Activated naive CD8-positive, alpha-beta T cell treated with anti-CD3 and anti-CD28 coated beads, Interleukin-2, amount 10 ng/mL, durations not matched to agents 7 days and 5 days (primary cell): ENCODE data around the gene GEMIN5. TPM values are rescaled to one million over a fixed set of nuclear protein-coding genes. Genes with fewer than 3 reads are reported as not detected.

ENCODE experiments used
- ATAC-seq: fragments of 150-1000 bp; cut with Tn5 transposase; one replicate; pipeline ENCODE4 v1.10.0; 2021; ENCODE audit warnings: low read depth, moderate library complexity
- POLR2A ChIA-PET: fragments of 350-600 bp; sonication (Branson Sonifier 250); formaldehyde crosslinking; loops from one replicate; lab custom pipeline; 2021; ENCODE audit warnings: antibody characterized with exemption; lab: Charles Lee
- DNase-seq: peaks from one replicate; pipeline ENCODE4 v3.0.0; 2021
- H3K27ac Mint-ChIP-seq: one replicate; pipeline ENCODE4 v1.8.0; 2022; ENCODE audit warnings: mild to moderate bottlenecking, mixed read lengths
- H3K27me3 Mint-ChIP-seq: one replicate; pipeline ENCODE4 v1.8.0; 2022; ENCODE audit warnings: mild to moderate bottlenecking, moderate library complexity, mixed read lengths
- H3K36me3 Mint-ChIP-seq: one replicate; pipeline ENCODE4 v1.8.0; 2021; ENCODE audit warnings: mild to moderate bottlenecking, mixed read lengths
- H3K4me1 Mint-ChIP-seq: one replicate; pipeline ENCODE4 v1.8.0; 2021; ENCODE audit warnings: mixed read lengths
- H3K4me3 Mint-ChIP-seq: one replicate; pipeline ENCODE4 v1.8.0; 2022; ENCODE audit warnings: mild to moderate bottlenecking, moderate library complexity, mixed read lengths
- H3K9me3 Mint-ChIP-seq: one replicate; pipeline ENCODE4 v1.8.0; 2021; ENCODE audit warnings: mixed read lengths
- total RNA-seq, 2 experiments: library from RNA; stranded (reverse); gene quantifications; one replicate each; pipeline ENCODE4 v1.2.3, GENCODE V29; 2021

The GEMIN5 gene
- total RNA-seq, 2 experiments from 2014 or later: 13.8 to 15.7 TPM

DNA sequence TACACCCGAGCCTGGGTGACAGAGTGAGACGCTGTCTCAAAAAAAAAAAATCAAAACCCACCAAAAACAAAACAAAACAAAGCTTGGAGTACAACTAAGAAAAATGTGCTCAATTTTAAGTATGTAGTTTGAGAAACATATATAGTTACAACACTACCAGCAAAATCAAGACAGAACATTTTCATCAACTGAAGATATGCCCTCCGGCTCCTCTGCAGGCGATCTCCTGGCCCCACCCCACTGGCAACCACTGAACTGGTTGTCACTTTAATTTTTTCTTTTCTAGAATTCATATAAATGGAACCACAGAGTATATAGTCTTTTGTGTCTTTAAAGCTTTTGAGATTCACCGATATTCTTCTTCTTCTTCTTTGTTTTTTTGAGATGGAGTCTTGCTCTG is 44.6 kb downstream of the GEMIN5 start:
- H3K36me3 Mint-ChIP-seq: peaks cover 40% of the 10 kb centered on the region
- H3K27me3 Mint-ChIP-seq: no peaks in the 10 kb centered on the region
- DNase-seq (no peak), ATAC-seq (no peak)
- H3K9me3 Mint-ChIP-seq: no peaks in the 10 kb centered on the region
- H3K27ac Mint-ChIP-seq: no peak overlapping the region
- H3K4me1 Mint-ChIP-seq: peaks cover 1% of the 10 kb centered on the region
- POLR2A ChIA-PET: no interaction called here
- H3K4me3 Mint-ChIP-seq: no peak overlapping the region

DNA sequence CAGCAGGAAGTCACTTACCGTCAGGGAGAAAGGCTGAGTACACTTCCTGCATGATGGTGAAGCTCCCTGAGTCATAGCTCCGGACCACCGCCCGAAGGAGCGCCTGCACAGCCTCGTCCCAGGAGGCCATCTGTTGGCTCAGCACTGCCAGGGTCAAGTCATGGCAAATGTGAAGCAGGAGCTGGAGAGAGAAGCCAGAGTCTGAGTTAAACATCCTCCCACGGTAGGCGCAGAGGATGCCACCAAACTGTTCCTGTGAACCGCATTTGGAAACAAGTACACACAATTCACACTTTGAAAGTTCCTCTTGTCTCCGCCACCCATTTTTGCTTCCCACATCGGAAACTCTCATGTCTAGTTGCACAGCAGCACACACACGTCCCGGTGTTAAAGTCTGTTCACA is 45.6 kb downstream of the GEMIN5 start:
- Mint-ChIP-seq H3K27ac (no peak overlapping the region), H3K9me3 (no peaks in the 10 kb centered on the region), H3K36me3 (peaks cover 45% of the 10 kb centered on the region), H3K4me1 (peaks cover 1% of the 10 kb centered on the region), H3K4me3 (no peak overlapping the region), H3K27me3 (no peaks in the 10 kb centered on the region)
- ATAC-seq: no peak
- DNase-seq: no peak
- POLR2A ChIA-PET: no interaction called here

DNA sequence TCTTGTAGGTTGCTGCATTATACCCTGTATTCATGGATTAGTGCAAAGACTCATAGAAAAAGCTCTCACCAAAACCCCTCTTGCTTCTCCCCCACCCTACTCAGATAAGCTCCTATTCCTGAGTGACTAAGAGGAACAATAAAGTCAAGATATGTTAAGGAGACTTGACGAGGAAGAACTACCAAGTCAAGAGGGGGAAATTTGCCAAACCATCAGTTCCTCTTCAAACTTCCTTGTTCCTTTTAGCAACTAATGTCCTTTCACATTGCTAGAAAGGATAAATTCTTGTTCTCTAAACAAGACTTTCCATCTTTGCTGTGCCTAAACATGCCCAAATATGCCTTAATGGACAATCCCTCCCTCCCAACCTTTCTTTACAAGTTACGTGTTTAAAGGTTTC is 52.6 kb downstream of the GEMIN5 start:
- POLR2A ChIA-PET: no interaction called here
- no peaks in the 10 kb centered on the region for H3K4me1 Mint-ChIP-seq
- no peaks in the 10 kb centered on the region for H3K27me3 Mint-ChIP-seq
- H3K36me3 Mint-ChIP-seq: peaks cover 83% of the 10 kb centered on the region
- H3K27ac Mint-ChIP-seq: no peak overlapping the region
- H3K4me3 Mint-ChIP-seq: no peak overlapping the region
- DNase-seq (no peak), ATAC-seq (no peak)
- peaks cover 20% of the 10 kb centered on the region for H3K9me3 Mint-ChIP-seq

DNA sequence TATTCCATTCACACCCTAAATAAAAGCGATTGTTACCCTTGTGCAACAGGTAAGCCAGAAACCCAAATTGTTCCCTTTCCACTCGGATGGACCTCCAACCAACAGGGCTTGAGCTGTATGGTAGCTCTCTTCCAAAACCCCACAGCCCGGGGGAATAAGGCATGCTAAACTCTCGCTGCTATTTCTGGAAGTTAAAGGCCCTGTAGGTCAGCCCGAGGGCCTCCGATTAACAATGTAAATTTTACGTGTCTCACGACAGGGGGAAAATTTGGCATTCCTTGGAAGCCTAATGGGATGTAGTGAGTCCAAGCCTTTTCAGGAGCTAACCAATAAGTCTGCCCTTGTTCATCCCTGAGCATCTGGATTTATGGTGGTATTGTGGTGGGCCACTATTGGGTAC is 53.6 kb downstream of the GEMIN5 start:
- H3K36me3 Mint-ChIP-seq: peaks cover 86% of the 10 kb centered on the region
- H3K4me1 Mint-ChIP-seq: no peaks in the 10 kb centered on the region
- peaks cover 20% of the 10 kb centered on the region for H3K9me3 Mint-ChIP-seq
- no peak overlapping the region for H3K4me3 Mint-ChIP-seq
- POLR2A ChIA-PET: no interaction called here
- H3K27me3 Mint-ChIP-seq: no peaks in the 10 kb centered on the region
- no peak for DNase-seq
- no peak for ATAC-seq
- no peak overlapping the region for H3K27ac Mint-ChIP-seq

DNA sequence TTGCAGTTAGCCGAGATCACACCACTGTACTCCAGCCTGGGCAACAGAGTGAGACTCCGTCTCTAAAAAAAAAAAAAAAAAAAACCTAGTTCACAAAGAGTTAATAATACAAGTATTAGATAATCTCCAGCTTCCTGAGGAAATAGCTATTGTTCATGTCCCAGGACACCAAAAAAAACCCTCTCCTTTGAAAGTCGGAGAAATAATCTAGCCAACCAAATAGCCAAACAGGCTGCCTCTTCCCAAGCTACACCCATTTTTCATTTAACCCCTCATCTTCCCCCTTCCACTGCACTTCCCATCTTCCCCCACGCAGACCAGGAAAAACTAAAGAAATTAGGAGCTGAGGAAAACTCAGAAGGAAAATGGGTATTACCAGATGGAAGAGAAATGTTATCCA is 56.0 kb downstream of the GEMIN5 start:
- Mint-ChIP-seq H3K9me3 (peaks cover 25% of the 10 kb centered on the region), H3K36me3 (peaks cover 86% of the 10 kb centered on the region), H3K27ac (no peak overlapping the region), H3K4me1 (no peaks in the 10 kb centered on the region), H3K27me3 (no peaks in the 10 kb centered on the region), H3K4me3 (no peak overlapping the region)
- ATAC-seq (no peak), DNase-seq (no peak)
- POLR2A ChIA-PET: no interaction called here

DNA sequence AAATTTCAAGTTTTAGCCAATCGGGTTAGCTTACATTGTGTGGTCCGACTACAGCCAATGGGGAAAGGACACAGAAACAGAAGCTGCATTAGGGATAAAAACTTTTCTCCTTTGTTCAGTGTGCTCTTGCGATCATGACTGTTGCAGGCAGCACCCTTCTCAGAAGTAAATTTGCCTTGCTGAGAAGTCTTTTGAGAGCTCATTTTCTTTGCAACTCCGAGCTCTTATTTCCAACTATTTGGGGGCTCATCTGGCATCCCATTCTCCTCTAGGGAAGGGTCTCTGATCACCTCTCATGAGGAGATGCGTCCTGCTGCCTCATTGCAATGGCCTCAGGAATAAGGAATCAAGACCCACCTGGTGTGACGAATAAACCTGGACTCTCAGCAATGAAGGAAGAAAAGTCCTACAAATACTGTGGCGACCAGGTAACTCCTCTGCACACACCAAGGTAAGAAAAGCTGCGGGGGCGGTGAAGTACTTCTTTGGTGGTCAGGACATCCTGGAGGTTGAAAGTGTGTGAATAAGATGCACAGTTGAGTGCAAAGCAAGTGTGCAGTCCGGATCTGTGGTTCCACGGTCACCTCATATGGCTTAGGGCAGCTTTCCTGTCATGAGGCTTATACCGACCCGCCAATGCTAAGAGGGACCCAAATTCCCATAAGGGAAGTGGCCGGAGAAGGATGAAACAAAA is 59.2 kb downstream of the GEMIN5 start:
- Mint-ChIP-seq H3K27ac (no peak overlapping the region), H3K36me3 (peaks cover 82% of the 10 kb centered on the region)
- POLR2A ChIA-PET: no interaction called here

DNA sequence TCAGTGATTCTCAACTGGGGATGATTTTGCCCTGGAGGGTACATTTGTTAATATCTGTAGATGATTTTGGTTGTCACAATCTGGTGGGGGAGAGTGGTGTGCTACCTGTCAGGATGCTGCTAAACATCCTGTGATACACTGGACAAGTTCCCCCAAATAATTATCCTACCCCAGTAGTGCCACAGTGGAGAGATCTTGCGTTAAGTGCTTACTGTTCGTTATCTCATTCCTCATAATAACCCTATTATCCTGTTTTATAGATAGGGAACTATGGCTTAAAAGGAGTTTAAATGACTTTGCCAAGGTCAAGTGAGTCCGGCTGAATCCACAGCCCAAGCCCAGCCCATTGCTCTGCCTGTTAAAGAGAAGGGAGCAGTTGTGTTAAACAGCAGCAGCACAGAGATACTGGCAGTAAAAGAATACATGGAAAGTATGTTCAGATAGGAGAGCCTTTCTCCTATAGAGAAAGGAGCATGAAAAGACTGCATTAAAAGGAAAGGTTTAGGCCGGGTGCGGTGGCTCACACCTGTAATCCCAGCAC is 64.2 kb downstream of the GEMIN5 start:
- H3K27ac Mint-ChIP-seq: no peak overlapping the region
- no peak overlapping the region for H3K4me3 Mint-ChIP-seq
- ATAC-seq (no peak), DNase-seq (no peak)
- no peaks in the 10 kb centered on the region for H3K27me3 Mint-ChIP-seq
- POLR2A ChIA-PET: no interaction called here
- H3K36me3 Mint-ChIP-seq: peaks cover 59% of the 10 kb centered on the region
- peaks cover 12% of the 10 kb centered on the region for H3K9me3 Mint-ChIP-seq
- no peaks in the 10 kb centered on the region for H3K4me1 Mint-ChIP-seq

More for the DNA sequence above, 59.2 kb downstream of the GEMIN5 start:
- Mint-ChIP-seq H3K4me1 (no peaks in the 10 kb centered on the region), H3K9me3 (peaks cover 18% of the 10 kb centered on the region), H3K4me3 (no peak overlapping the region), H3K27me3 (no peaks in the 10 kb centered on the region)
- DNase-seq: no peak
- ATAC-seq: no peak

DNA sequence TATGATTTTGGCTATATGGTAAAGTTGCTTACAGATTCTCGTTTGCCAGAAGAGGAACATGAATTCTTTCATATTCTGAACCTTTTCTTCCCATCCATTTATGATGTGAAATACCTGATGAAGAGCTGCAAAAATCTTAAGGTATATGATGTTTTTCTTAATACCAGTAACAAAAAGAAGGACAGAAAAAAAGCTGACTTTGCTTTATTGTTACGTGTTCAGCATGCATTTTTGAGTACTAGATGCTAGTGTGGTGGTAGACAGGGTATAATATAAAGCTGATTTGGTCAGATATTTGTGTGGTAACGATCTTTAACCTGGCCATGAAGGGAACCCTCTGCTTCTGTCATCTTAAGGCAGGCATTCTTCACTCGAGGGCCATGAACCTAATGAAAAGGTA is 66.3 kb downstream of the GEMIN5 start:
- Mint-ChIP-seq H3K27ac (no peak overlapping the region), H3K4me3 (no peak overlapping the region), H3K4me1 (peaks cover 7% of the 10 kb centered on the region), H3K27me3 (no peaks in the 10 kb centered on the region), H3K9me3 (peaks cover 5% of the 10 kb centered on the region), H3K36me3 (peaks cover 46% of the 10 kb centered on the region)
- POLR2A ChIA-PET: no interaction called here
- ATAC-seq (no peak), DNase-seq (no peak)

DNA sequence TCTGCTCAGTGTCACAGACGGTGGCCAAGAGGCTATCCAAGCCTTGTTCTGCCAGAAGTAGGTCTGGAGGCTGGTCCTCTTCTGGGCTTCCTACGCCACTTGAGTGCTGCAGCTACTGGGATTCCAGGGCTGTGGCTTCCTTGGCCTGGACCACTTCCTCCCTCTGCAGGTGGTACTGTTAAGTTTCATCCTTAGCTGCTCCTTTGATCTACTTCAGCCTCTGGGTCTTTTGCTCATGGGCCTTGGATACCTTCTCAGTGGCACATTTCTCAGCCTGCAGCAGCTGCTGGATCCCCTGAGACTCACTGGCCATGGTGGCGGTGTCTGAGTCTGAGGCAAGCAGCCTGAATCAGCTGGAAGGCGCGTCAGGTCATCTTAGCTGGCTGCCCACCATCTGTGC is 69.3 kb downstream of the GEMIN5 start:
- Mint-ChIP-seq H3K4me1 (peaks cover 12% of the 10 kb centered on the region), H3K27ac (peak overlapping the region; percentile 0), H3K27me3 (no peaks in the 10 kb centered on the region), H3K36me3 (peaks cover 38% of the 10 kb centered on the region), H3K4me3 (no peak overlapping the region), H3K9me3 (no peaks in the 10 kb centered on the region)
- ATAC-seq: peak; percentile 50
- POLR2A ChIA-PET: interaction anchor here (0.6 to 1.0 kb wide), 2 partner anchors 55 to 218 kb away, joined by 4 to 5 read pairs; no protein-coding TSS in a partner anchor
- no peak for DNase-seq

DNA sequence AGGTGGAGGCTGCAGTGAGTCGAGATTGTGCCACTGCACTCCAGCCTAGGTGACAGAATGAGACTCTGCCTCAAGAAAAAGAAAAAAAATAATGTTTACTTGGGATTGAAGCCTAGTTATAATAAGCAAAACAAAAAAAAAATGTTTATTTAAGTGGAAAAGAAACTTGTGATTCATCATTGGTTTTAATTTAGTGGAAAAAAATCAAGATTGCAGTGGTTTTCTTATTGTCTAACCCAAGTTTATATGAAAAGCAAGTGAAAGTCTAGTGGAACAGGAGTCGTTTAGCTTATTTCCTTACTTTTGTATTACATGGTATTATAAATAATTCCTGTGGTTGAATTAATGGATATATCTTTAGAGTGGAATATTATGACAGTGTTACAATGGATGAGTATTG is 71.2 kb downstream of the GEMIN5 start:
- DNase-seq (no peak), ATAC-seq (no peak)
- H3K27me3 Mint-ChIP-seq: no peaks in the 10 kb centered on the region
- peaks cover 34% of the 10 kb centered on the region for H3K36me3 Mint-ChIP-seq
- H3K4me3 Mint-ChIP-seq: no peak overlapping the region
- H3K9me3 Mint-ChIP-seq: no peaks in the 10 kb centered on the region
- H3K27ac Mint-ChIP-seq: no peak overlapping the region
- POLR2A ChIA-PET: no interaction called here
- peaks cover 21% of the 10 kb centered on the region for H3K4me1 Mint-ChIP-seq

DNA sequence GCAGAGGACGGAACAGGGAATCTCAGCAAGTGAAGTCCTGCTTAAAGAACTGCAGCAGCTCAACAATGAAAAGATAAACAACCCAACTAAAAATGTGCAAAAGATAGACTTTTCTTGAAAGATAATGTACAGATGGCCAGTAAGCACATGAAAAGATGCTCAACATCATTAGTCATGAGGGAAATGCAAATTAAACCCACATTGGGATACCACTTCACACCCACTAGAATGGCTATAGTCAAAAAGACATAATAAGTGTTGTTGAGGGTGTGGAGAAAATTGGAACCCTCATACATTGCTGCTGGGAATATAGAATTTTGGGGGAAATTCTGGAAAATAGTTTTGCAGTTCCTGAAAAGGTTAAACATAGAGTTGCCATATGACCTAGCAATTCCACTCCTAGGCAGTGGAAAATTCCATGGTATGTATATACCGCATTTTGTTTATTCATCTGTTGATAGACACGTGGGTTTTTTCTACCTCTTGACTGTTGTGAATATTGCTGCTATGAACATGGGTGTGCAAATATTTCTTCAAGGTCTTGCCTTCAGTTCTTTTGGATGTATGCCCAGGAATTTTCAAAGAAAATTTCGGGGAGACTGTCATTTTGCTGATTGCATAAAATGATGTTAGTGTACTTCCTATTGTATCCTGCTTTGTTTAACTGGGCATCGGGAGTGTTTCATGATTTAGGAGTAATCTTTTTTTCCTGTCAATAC is 72.4 kb downstream of the GEMIN5 start:
- ATAC-seq (no peak), DNase-seq (no peak)
- Mint-ChIP-seq H3K4me3 (no peak overlapping the region), H3K36me3 (peaks cover 32% of the 10 kb centered on the region), H3K9me3 (no peaks in the 10 kb centered on the region), H3K4me1 (peaks cover 26% of the 10 kb centered on the region), H3K27me3 (no peaks in the 10 kb centered on the region), H3K27ac (no peak overlapping the region)
- POLR2A ChIA-PET: no interaction called here

DNA sequence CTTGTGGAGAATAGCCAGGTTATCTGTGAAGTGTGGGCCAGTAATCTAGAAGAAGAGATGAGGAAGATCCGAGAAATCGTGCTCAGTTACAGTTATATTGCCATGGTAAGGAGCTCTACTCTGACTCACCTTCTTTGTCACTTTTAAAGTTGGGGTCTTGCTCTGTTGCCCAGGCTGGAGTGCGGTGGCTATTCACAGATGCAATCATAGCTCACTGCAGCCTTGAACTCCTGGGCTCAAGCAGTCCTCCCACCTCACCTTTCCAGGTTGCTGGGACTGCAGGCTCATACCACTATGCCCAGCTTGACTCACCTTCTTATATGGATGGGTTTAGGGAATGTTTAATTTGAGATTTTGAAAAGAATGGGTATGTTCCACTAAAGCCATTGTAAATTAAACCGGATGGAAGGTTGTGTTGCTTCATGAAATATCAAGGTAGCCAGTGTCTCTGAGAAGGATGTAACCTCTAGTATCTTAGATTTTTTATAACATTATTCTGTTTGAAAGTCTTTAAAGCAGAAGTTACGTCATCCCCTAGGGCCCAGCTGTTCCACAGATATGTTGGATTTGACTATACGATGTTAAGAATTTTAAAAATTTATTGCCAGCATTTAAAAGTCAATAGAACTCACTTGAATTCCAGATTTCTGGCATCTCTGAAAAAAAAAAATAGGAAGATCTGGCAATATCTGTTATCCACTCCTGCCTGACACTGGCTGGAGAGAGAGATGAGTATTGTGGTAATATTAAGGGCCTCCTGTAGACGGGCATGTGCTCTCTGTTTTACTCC is 74.5 kb downstream of the GEMIN5 start:
- DNase-seq: no peak
- Mint-ChIP-seq H3K27ac (no peak overlapping the region), H3K36me3 (peaks cover 35% of the 10 kb centered on the region), H3K9me3 (no peaks in the 10 kb centered on the region), H3K4me3 (no peak overlapping the region), H3K4me1 (peaks cover 29% of the 10 kb centered on the region), H3K27me3 (no peaks in the 10 kb centered on the region)
- POLR2A ChIA-PET: interaction anchor here (0.7 kb wide), 1 partner anchor 74 kb away, joined by 3 read pairs; the partner anchor contains the start of gene GEMIN5
- no peak for ATAC-seq

DNA sequence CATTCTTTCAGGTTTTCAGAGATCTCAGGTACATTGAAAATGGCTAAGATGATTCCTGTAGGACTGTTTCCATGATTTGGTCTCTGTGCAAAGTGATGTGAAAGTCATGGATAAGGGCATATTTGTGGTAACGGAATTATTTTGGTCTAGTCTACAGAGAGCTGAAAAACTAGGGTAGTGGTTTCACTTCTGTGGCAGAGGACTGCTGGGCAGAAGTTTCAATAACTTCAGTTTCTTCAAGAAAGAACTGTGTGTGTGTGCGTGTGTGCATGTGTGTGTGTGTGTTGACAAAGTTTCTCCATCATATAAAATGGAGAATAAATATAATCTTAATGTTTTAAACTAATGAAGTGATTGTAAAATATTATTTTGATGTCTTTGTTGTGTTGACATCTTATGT is 75.2 kb downstream of the GEMIN5 start:
- no peaks in the 10 kb centered on the region for H3K9me3 Mint-ChIP-seq
- peaks cover 28% of the 10 kb centered on the region for H3K4me1 Mint-ChIP-seq
- no peaks in the 10 kb centered on the region for H3K27me3 Mint-ChIP-seq
- H3K27ac Mint-ChIP-seq: peak overlapping the region; percentile 40
- ATAC-seq (no peak), DNase-seq (no peak)
- POLR2A ChIA-PET: interaction anchor here (0.7 kb wide), 1 partner anchor 75 kb away, joined by 3 read pairs; the partner anchor contains the start of gene GEMIN5
- H3K36me3 Mint-ChIP-seq: peaks cover 34% of the 10 kb centered on the region
- H3K4me3 Mint-ChIP-seq: peak overlapping the region; percentile 15
